ENCODE results near the gene EIF3I.

Gene EIF3I

GRCh38 chr1:32198237-32199042, 23.8 kb upstream of the EIF3I start:
- DNase-seq = no peak

DNA sequence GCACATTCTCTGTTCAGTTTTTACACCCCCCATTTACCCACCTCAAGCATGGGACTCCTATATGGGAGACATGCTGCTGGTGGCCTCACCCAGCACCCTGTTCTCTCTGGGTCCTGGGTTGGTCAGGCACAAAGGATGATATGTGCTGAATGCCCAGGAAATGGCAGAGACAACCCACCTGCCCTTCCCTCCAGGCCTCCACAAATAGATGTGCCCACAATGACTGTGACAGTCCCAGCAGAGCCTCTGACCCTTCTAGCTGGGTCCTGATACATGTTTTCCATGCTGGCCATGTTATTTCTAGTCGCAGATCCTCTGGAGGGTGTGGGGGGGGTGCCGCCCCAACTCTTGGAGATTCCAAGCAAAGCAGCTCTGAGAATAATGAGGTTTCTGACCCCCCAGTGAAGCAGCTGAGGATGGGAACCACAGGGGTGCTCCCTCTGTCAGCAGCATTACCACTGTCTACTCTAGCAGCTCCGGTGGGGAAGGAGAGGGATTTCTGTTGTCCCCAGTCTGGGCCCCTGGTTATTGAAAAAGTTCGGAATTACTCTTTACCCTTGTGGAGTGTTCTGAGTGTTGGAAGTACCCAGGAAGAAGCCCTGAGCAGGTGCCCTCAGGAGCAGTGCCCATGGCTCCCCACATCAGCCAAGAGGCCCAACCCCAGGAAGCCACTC, 23.0 kb upstream of the EIF3I start:
- DNase-seq = no peak

- no peak for DNase-seq
Observed at GRCh38 chr1:32199717-32200072, 22.5 kb upstream of the EIF3I start.

- peak; percentile 57 for DNase-seq
Observed at GRCh38 chr1:32200226-32201010, 21.8 kb upstream of the EIF3I start, which contains the start of gene CCDC28B. Gene CCDC28B, plus strand, starts transcription at chr1:32200595. Its CDS starts 1,341 bp downstream, at chr1:32201936.

GRCh38 chr1:32201011-32201855, 21.0 kb upstream of the EIF3I start:
- DNase-seq = peak; percentile 76

- no peak for DNase-seq
Observed at GRCh38 chr1:32204943-32205361, 17.3 kb upstream of the EIF3I start.

GRCh38 chr1:32205401-32206370, 16.5 kb upstream of the EIF3I start, which contains the start of gene IQCC:
Gene IQCC, plus strand, starts transcription at chr1:32205671. Its CDS starts 11 bp downstream, at chr1:32205682.
- peak; percentile 84 for DNase-seq

- no peak for DNase-seq
Observed at GRCh38 chr1:32208469-32208868, 13.7 kb upstream of the EIF3I start.

DNA sequence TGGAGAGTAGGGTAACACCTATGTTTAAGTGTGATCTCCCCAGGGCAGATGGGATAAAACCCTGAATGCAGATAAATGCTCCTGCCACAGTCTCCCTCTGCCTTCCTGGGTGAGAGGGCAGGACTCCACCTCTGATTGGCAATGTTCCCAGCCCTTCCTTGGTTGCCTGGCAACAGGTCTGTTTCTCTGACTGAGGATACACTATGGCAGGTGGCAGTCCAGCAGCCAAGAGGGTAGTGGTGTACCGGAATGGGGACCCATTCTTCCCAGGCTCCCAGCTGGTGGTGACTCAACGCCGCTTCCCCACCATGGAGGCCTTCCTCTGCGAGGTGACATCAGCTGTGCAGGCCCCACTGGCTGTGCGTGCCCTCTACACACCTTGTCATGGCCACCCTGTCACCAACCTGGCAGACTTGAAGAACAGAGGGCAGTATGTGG, 13.3 kb upstream of the EIF3I start, which contains the start of gene DCDC2B:
Gene DCDC2B (plus strand): TSS at position 199 of the 438 bp plus-strand sequence. CDS start 5 bp downstream, at position 204.
- DNase-seq = no peak

DNA sequence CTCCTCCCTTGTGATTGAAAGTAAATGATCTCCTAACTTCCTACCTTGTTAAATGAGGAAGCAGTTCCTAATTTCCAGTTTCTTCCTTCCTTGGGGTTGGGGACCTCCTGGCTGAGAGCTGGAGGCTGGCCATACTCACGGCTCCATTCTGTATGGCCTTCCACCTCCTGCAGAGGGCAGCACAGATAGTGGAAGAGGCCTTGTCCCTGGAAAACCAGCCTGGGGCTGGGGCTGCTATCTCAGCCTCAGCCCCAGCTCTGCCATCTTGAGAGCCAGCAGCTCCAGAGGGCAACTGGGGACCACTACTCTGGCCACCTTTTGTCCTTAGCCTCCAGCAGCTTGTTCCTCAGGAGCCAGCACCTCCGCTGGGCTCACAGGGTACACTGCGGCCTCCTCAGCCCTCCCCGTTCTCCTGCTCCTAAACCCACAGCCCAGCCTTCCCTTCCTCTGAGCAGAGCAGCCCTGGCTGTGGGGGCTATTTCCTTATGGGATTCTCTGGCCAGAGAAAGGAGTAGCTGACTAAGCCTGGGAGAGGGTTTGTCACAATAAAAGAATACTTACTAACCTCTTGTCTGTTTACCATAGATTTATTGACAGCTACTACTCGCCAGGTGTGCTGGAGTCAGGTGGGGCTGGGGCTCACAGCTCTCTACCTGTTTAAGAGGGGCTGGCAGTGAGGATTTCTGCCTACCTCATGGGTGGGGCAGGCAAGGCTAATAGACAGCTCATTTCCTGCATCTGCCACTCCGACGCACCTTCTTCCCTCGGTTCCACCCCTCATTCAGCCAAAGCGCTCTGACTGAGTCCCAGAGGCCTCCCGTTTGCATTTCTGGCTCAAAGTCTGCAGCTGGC, 6.4 kb upstream of the EIF3I start:
- DNase-seq = peak; percentile 66

DNA sequence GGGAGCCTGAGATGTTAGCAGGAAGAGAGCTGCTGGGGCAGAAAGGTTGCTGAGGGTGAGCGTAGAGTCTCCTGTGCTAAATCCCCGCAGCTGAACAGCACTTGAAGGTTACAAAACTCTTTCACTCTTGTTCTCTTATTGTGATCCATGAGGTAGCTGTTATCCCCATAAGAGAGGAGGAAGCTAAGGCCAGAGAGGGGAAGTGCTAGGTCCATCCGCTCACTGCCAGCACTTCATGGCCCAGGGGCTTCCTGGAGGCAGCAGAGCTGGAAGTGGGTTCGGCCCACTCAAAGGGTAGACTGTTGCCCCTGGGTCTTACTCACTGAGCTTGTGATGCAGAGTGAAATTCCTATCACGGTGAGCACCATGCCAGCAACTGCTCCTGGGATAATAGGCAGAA, 5.6 kb upstream of the EIF3I start:
- no peak for DNase-seq

DNA sequence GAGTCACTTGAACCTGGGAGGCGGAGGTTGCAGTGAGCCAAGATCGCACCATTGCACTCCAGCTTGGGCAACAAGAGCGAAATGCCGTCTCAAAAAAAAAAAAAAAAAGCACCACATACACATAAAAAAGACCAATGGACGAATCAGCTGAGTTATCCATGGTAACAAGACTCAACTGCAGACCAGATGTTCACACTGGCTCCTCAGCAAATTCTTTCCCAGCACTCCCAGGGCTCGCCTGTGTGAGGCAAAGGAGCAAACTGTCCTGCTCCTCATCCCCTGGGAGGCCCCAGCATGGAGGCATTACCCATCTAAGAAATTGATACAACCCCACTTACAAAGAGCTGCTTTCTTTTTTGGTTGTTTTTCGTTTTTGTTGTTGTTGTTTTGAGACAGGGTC, 3.2 kb upstream of the EIF3I start:
- no peak for DNase-seq

GRCh38 chr1:32220746-32221580, 1.2 kb upstream of the EIF3I start:
- DNase-seq = no peak

- no peak for DNase-seq
Observed at GRCh38 chr1:32221581-32221979, 627 bp upstream of the EIF3I start.

DNA sequence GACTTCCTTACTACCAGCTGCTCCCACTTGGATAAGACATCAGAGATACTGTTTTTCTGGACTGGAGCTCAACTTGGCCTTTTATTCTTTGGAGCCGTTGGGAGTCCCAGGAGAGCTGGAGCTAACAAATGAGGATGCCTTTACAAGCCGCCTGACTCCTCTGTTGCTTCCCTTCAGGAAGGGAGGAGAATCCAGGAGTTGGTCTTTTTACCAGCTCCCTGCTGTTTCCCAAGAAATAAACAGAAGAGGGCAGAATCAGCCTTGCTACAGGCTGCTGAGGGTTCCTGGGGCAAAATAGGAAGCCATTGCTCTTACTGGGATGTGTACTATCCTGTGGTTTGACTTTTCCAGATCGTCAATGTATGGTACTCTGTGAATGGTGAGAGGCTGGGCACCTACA, 1.5 kb downstream of the EIF3I start:
- DNase-seq = no peak

DNA sequence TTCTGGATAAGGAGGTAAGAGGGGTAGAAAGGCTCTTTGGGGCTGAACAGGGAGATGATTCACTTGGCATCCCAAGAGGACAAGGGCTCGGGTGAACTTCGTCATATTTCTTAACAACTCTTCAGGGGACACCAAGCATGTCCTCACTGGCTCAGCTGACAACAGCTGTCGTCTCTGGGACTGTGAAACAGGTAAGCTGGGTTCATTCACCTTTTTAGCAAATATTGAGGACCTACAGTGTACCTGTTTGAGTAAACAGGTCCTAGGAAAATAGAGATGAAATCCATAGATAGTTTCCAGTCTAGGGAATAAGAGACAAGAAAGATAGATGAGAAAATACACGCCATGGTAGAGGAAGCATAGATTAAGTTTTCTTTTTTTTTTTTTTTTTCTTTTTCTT, 2.1 kb downstream of the EIF3I start:
- DNase-seq = no peak

GRCh38 chr1:32228771-32229170, 6.6 kb downstream of the EIF3I start:
- DNase-seq = no peak

GRCh38 chr1:32231843-32232432, 9.7 kb downstream of the EIF3I start:
- no peak for DNase-seq

Data from activated naive CD4-positive, alpha-beta T cell treated with anti-CD3 and anti-CD28 coated beads, Interleukin-2, amount 50 U/mL, for 16 hours (primary cell).